Subcutaneous adipose tissue (tissue), 4 donors: Measurements from ENCODE around the gene TEDC1. TPM values are rescaled to one million over a fixed set of nuclear protein-coding genes. Genes with fewer than 3 reads are reported as not detected.

Experiments
- CTCF ChIP-seq: fragments of 450-650 bp; IDR thresholded peaks from one replicate; pipeline ENCODE4 v1.5.1; 2016; ENCODE audit warnings: low read depth, mild to moderate bottlenecking, control low read depth, antibody characterized with exemption, moderate library complexity
- total RNA-seq, 4 donors: library from RNA; depleted of rRNA; stranded (reverse); fragments of >200 nt; gene quantifications; one replicate each; pipeline ENCODE4 v1.1.0, GENCODE V29; 2016

Gene TEDC1
- total RNA-seq, 4 donors from 2014 or later, result 1.3 to 3.5 (median 2.1) TPM

- TF ChIP-seq CTCF, result no peak
Observed at GRCh38 chr14:105530285-105531087, 39.4 kb downstream of the TEDC1 start.

GRCh38 chr14:105531088-105531893 lies 40.2 kb downstream of the TEDC1 start:
- TF ChIP-seq CTCF, result no peak

- no peak for TF ChIP-seq CTCF
Observed at GRCh38 chr14:105531894-105532623, 41.0 kb downstream of the TEDC1 start.

GRCh38 chr14:105532735-105533141 lies 41.7 kb downstream of the TEDC1 start:
- TF ChIP-seq CTCF, result no peak

- TF ChIP-seq CTCF, result no peak
Observed at GRCh38 chr14:105533391-105533790, 42.3 kb downstream of the TEDC1 start.

- no peak for TF ChIP-seq CTCF
Observed at GRCh38 chr14:105533811-105534498, 42.9 kb downstream of the TEDC1 start.
